Mucosa of descending colon (tissue), 3 donors: Measurements from ENCODE around the gene KRT13. TPM values are rescaled to one million over a fixed set of nuclear protein-coding genes. Genes with fewer than 3 reads are reported as not detected.

ENCODE experiments used
- ATAC-seq: fragments of 200-7000 bp; cut with Tn5 transposase; one replicate; pipeline ENCODE4 v1.9.1; 2020; ENCODE audit warnings: mild to moderate bottlenecking, moderate library complexity
- DNase-seq, 3 donors: peaks; one replicate each; pipeline ENCODE4 v3.0.0-alpha.2; 2020
- H3K36me3 ChIP-seq: fragments of 200-600 bp; one replicate; pipeline ENCODE4 v1.8.0; 2021; ENCODE audit warnings: low read depth, mild to moderate bottlenecking
- H3K4me1 ChIP-seq: fragments of 200-600 bp; one replicate; pipeline ENCODE4 v1.8.0; 2021; ENCODE audit warnings: low read depth, mild to moderate bottlenecking
- H3K4me3 ChIP-seq: fragments of 200-600 bp; one replicate; pipeline ENCODE4 v1.8.0; 2021; ENCODE audit warnings: mild to moderate bottlenecking
- H3K9me3 ChIP-seq: fragments of 200-600 bp; one replicate; pipeline ENCODE4 v1.8.0; 2021; ENCODE audit warnings: mild to moderate bottlenecking
- intact Hi-C, 2 donors: fragments of 100-400 bp; cut with DNase I in 1 of 2; cut with micrococcal nuclease in 1 of 2; formaldehyde crosslinking; loops; one replicate each; pipeline versions ENCODE4 v1.11.0 to v1.11.1; 2022; cut with DNase I, micrococcal nuclease
- total RNA-seq, 3 donors: library from RNA; stranded (reverse); fragmentation: NEBNext Ultra II Directional in 2 of 3; extraction: Animal tissue kit (Norgen Biotek cat#: 25700) in 2 of 3; gene quantifications; one replicate each; pipeline versions ENCODE4 v1.2.1 to v1.2.4, GENCODE V29; 2021 to 2023
- TF ChIP-seq, protein P1 (sequence below): fragments of 200-600 bp; IDR thresholded peaks from one replicate; pipeline ENCODE4 v1.8.0; 2022; ENCODE audit warnings: antibody characterized with exemption, mild to moderate bottlenecking
- donor health status: DM: no; HTN: no; CAD: no; lungs with moderate emphysema.
- donor health status: DM: no; HTN: no; CAD: no.
- donor health status: DM: no; HTN: yes; CAD: no.

Gene KRT13
- total RNA-seq, 3 donors from 2014 or later, result 3.7 TPM; not detected in 2

DNA sequence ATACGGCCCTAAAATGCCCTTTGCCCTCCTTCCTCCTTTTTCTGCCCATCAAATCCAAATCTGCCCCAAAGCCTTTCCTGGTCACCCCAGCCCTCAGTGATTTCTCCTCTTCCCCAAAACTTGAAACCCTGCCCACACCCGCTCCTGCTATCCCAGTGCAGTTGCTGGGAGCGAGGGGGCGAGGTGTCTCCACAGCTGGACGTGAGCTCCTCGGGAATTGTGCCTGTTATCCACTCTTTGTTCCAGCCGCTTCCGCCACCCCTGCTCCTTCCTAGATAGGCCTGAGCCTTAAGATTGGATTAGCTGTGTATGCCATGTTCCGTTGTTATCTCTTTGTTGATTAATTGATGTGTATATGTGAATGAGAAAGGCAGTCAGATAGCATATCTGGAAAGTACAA is 21.9 kb downstream of the KRT13 start:
- Histone ChIP-seq H3K4me1 (no peaks in the 10 kb centered on the region), H3K9me3 (no peaks in the 10 kb centered on the region), H3K36me3 (no peaks in the 10 kb centered on the region), H3K4me3 (no peak overlapping the region)
- DNase-seq (no peak), ATAC-seq (no peak)
- TF ChIP-seq, protein P1, sequence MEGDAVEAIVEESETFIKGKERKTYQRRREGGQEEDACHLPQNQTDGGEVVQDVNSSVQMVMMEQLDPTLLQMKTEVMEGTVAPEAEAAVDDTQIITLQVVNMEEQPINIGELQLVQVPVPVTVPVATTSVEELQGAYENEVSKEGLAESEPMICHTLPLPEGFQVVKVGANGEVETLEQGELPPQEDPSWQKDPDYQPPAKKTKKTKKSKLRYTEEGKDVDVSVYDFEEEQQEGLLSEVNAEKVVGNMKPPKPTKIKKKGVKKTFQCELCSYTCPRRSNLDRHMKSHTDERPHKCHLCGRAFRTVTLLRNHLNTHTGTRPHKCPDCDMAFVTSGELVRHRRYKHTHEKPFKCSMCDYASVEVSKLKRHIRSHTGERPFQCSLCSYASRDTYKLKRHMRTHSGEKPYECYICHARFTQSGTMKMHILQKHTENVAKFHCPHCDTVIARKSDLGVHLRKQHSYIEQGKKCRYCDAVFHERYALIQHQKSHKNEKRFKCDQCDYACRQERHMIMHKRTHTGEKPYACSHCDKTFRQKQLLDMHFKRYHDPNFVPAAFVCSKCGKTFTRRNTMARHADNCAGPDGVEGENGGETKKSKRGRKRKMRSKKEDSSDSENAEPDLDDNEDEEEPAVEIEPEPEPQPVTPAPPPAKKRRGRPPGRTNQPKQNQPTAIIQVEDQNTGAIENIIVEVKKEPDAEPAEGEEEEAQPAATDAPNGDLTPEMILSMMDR, result no peak
- intact Hi-C loops, result no loop called here

DNA sequence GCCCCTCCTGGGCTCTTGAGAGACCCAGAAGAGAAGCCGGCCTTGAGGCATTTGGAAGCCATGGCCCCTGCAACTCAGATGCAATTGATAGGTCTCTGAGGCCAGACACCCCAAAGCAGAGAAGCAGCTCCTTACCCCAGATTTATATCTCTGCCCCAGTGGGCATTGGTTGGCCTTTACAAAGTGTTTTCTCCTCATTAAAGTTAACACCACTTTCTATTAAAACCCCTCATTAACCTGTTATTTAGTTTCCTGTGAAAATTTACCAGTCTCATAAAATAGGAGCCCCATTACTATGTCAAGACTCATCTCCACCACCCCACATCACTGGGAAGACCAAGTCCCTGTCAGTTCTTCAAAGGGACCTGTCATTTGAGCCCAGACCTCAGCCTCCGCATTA is 24.4 kb downstream of the KRT13 start, which contains the start of gene KRT35:
Gene KRT35, minus strand, starts transcription at position 116 of the 400 bp plus-strand sequence. Its CDS starts 54 bp downstream, at position 62.
- Histone ChIP-seq H3K4me3 (no peak within 1 kb of the TSS), H3K36me3 (no peaks in the 10 kb centered on the region), H3K9me3 (no peaks in the 10 kb centered on the region), H3K4me1 (no peaks in the 10 kb centered on the region)
- TF ChIP-seq, protein P1, result no peak
- intact Hi-C loops, result no loop called here
- no peak for DNase-seq
- ATAC-seq, result no peak

DNA sequence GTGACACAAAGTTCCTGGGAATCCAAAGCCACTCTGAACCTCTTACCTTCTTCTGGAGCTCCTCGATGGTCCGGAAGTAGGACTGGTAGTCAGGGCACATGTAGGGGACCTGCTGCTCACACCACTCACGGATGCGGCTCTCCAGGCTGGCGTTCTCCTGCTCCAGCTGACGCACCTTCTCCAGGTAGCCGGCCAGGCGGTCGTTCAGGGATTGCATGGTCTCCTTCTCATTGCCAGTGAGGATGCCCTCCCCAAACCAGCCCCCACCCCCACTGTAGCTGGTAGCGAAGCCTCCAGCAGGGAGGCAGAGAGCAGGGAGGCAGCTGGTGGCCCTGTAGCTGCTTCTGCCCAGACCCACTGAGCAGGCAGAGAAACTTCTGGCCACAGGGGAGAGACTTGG is 24.8 kb downstream of the KRT13 start:
- H3K4me1 ChIP-seq, result no peaks in the 10 kb centered on the region
- TF ChIP-seq, protein P1, result no peak
- no peak for ATAC-seq
- no peak overlapping the region for H3K4me3 ChIP-seq
- intact Hi-C loops, result no loop called here
- H3K9me3 ChIP-seq, result no peaks in the 10 kb centered on the region
- no peaks in the 10 kb centered on the region for H3K36me3 ChIP-seq
- no peak for DNase-seq

DNA sequence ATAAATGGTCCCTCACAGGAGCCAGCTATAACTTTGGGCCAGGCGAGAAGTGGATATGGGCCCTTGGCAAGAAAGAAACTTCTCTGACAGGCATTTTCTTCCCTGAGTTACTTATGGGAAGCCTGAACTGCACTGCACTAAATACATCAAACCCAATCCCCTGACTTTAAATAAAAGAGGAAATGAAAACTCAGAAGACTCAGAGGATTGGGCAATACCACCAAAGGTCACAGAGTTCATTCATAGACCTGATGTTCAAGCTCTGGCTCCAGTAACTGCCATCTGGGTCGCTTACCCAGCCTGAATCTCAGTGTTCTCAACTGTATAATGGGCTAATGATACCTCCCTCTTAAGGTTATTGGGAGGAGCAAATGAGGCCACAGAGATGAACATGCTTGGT is 25.3 kb downstream of the KRT13 start:
- Histone ChIP-seq H3K36me3 (no peaks in the 10 kb centered on the region), H3K9me3 (no peaks in the 10 kb centered on the region), H3K4me3 (no peak overlapping the region), H3K4me1 (no peaks in the 10 kb centered on the region)
- intact Hi-C loops, result no loop called here
- no peak for DNase-seq
- TF ChIP-seq, protein P1, result no peak
- no peak for ATAC-seq

DNA sequence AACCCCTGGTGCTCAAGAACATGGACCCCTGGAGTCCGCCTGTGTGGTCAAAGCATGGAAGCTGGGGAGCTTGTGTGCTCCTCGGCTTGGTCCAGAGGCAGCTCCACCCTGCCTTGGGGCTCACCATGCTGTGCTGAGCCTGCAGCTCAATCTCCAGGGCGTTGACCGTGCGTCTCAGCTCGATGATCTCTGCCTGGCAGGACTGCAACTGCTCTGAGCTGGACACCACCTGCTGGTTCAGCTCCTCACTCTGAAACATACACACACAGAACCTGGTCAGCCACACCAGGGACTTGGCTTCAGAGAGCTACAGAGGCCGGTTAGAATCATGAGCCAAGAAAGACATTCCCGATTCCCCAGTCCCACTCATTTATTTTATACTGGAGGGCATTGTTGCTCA is 27.2 kb downstream of the KRT13 start:
- Histone ChIP-seq H3K4me3 (no peak overlapping the region), H3K9me3 (no peaks in the 10 kb centered on the region), H3K4me1 (no peaks in the 10 kb centered on the region), H3K36me3 (no peaks in the 10 kb centered on the region)
- intact Hi-C loops, result no loop called here
- no peak for DNase-seq
- TF ChIP-seq, protein P1, result no peak
- ATAC-seq, result no peak
